Naive thymus-derived CD4-positive, alpha-beta T cell (primary cell): ENCODE results near the gene GSAP. TPM values are rescaled to one million over a fixed set of nuclear protein-coding genes. Genes with fewer than 3 reads are reported as not detected.

Source experiments
- ATAC-seq: fragments of 150-1000 bp; cut with Tn5 transposase; 2 replicates; pipeline ENCODE4 v1.10.0; 2021; ENCODE audit warnings: mild to moderate bottlenecking, moderate library complexity
- CTCF ChIA-PET: fragments of 350-600 bp; sonication (Branson Sonifier 250); formaldehyde crosslinking; loops from one replicate; lab custom pipeline; 2021; ENCODE audit warnings: antibody characterized with exemption; lab: Charles Lee
- POLR2A ChIA-PET: fragments of 350-600 bp; sonication (Branson Sonifier 250); formaldehyde crosslinking; loops from one replicate; lab custom pipeline; 2021; ENCODE audit warnings: antibody characterized with exemption, inconsistent platforms; lab: Charles Lee
- DNase-seq, 9 donors: peaks; one replicate each; pipeline versions ENCODE4 v3.0.0 to v3.0.0-alpha.2; 2020 to 2022; ENCODE audit warnings: mixed read lengths in 1 of 9
- H3K27ac ChIP-seq: one replicate; pipeline ENCODE4 v1.7.0; 2013; ENCODE audit warnings: mild to moderate bottlenecking, low read depth, low read length, moderate library complexity
- H3K27me3 ChIP-seq, 2 donors: one replicate each; pipeline ENCODE4 v1.7.0; 2013; ENCODE audit warnings: low read length in 2 of 2, mild to moderate bottlenecking in 2 of 2, moderate library complexity in 2 of 2; ENCODE audit not compliant: control insufficient read depth in 2 of 2, insufficient read depth in 2 of 2
- H3K36me3 ChIP-seq, 3 experiments: 1 replicate in 2 of 3; 2 replicates in 1 of 3; pipeline ENCODE4 v1.7.0; 2013; ENCODE audit warnings: low read length in 3 of 3, mild to moderate bottlenecking in 3 of 3, moderate library complexity in 1 of 3; ENCODE audit not compliant: insufficient read depth in 3 of 3, control insufficient read depth in 2 of 3
- H3K4me1 ChIP-seq, 2 donors: one replicate each; pipeline ENCODE4 v1.7.0; 2013; ENCODE audit warnings: low read length in 2 of 2, mild to moderate bottlenecking in 2 of 2, moderate library complexity in 1 of 2; ENCODE audit not compliant: control insufficient read depth in 2 of 2, insufficient read depth in 2 of 2
- H3K4me3 ChIP-seq: 2 replicates; pipeline ENCODE4 v1.7.0; 2013; ENCODE audit warnings: mild to moderate bottlenecking, low read length
- H3K9me3 ChIP-seq, 3 experiments: 1 replicate in 2 of 3; 2 replicates in 1 of 3; pipeline ENCODE4 v1.7.0; 2013; ENCODE audit warnings: low read length in 3 of 3; ENCODE audit not compliant: control insufficient read depth in 2 of 3
- H3K27ac Mint-ChIP-seq, 9 donors: one replicate each; pipeline ENCODE4 v1.8.0; 2020 to 2022; ENCODE audit warnings: mixed read lengths in 9 of 9, mild to moderate bottlenecking in 8 of 9, moderate library complexity in 5 of 9, inconsistent platforms in 2 of 9
- H3K27me3 Mint-ChIP-seq, 5 donors: one replicate each; pipeline ENCODE4 v1.8.0; 2021 to 2022; ENCODE audit warnings: mixed read lengths in 5 of 5, mild to moderate bottlenecking in 1 of 5
- H3K36me3 Mint-ChIP-seq, 5 donors: one replicate each; pipeline ENCODE4 v1.8.0; 2020 to 2022; ENCODE audit warnings: mixed read lengths in 5 of 5, mild to moderate bottlenecking in 3 of 5, inconsistent platforms in 1 of 5
- H3K4me1 Mint-ChIP-seq, 7 donors: one replicate each; pipeline ENCODE4 v1.8.0; 2020 to 2022; ENCODE audit warnings: mixed read lengths in 7 of 7, mild to moderate bottlenecking in 3 of 7, inconsistent platforms in 1 of 7
- H3K4me3 Mint-ChIP-seq, 10 donors: one replicate each; pipeline ENCODE4 v1.8.0; 2020 to 2022; ENCODE audit warnings: mild to moderate bottlenecking in 10 of 10, mixed read lengths in 10 of 10, moderate library complexity in 6 of 10, inconsistent platforms in 2 of 10
- H3K9me3 Mint-ChIP-seq, 11 donors: one replicate each; pipeline ENCODE4 v1.8.0; 2020 to 2022; ENCODE audit warnings: mixed read lengths in 11 of 11, mild to moderate bottlenecking in 4 of 11, inconsistent platforms in 1 of 11, moderate library complexity in 1 of 11
- intact Hi-C, 2 donors: fragments of 100-400 bp; cut with micrococcal nuclease; formaldehyde crosslinking; loops; one replicate each; pipeline ENCODE4 v1.15.1; 2023
- polyA plus RNA-seq, 2 donors: library from polyadenylated mRNA; unstranded; fragments of 300-500 nt; fragmentation: Illumina TruSeq; gene quantifications; one replicate each; pipeline ENCODE4 v1.2.3, GENCODE V29; 2021
- total RNA-seq, 6 experiments: library from RNA in 5 of 6; stranded (reverse) in 5 of 6; gene quantifications; 1 replicate in 5 of 6; 2 replicates in 1 of 6; pipeline ENCODE4 v1.2.3 and lab custom pipeline; 2021 to 2026

GSAP gene
- total and polyA plus RNA-seq, 7 experiments from 2014 or later: 6.6 to 59.8 (median 29.1) TPM

- H3K9me3 ChIP-seq: no peaks in the 10 kb centered on the region
- CTCF ChIA-PET: no interaction called here
- no peaks in the 10 kb centered on the region for H3K27me3 Mint-ChIP-seq
- ATAC-seq: no peak
- intact Hi-C loops: no loop called here
- H3K4me1 Mint-ChIP-seq: peaks cover 14 to 29% (median 20%) of the 10 kb centered on the region in 7 donors
- peaks cover 8 to 71% (median 55%) of the 10 kb centered on the region in 5 donors for H3K36me3 Mint-ChIP-seq
- no peak overlapping the region for H3K27ac ChIP-seq
- no peaks in the 10 kb centered on the region for H3K27me3 ChIP-seq
- peaks cover 0 to 14% (median 0%) of the 10 kb centered on the region in 3 experiments for H3K36me3 ChIP-seq
- H3K4me3 ChIP-seq: no peak overlapping the region
- H3K4me1 ChIP-seq: peaks cover 0 to 4% of the 10 kb centered on the region in 2 donors
- POLR2A ChIA-PET: no interaction called here
- H3K9me3 Mint-ChIP-seq: peaks cover 0 to 2% (median 0%) of the 10 kb centered on the region in 11 donors
- DNase-seq: no peak
- H3K4me3 Mint-ChIP-seq: no peak overlapping the region
- H3K27ac Mint-ChIP-seq: no peak overlapping the region
Observed at GRCh38 chr7:77396894-77397547, 19.1 kb downstream of the GSAP start.

- Mint-ChIP-seq H3K27ac (no peak overlapping the region), H3K36me3 (peaks cover 11 to 76% (median 55%) of the 10 kb centered on the region in 5 donors), H3K27me3 (no peaks in the 10 kb centered on the region), H3K4me1 (peaks cover 11 to 25% (median 17%) of the 10 kb centered on the region in 7 donors), H3K4me3 (no peak overlapping the region), H3K9me3 (peaks cover 0 to 2% (median 0%) of the 10 kb centered on the region in 11 donors)
- Histone ChIP-seq H3K36me3 (peaks cover 0 to 14% (median 0%) of the 10 kb centered on the region in 3 experiments), H3K4me1 (peaks cover 0 to 4% of the 10 kb centered on the region in 2 donors), H3K27ac (no peak overlapping the region), H3K9me3 (no peaks in the 10 kb centered on the region), H3K27me3 (no peaks in the 10 kb centered on the region), H3K4me3 (no peak overlapping the region)
- intact Hi-C loops: no loop called here
- ATAC-seq (no peak), DNase-seq (no peak)
- CTCF ChIA-PET: no interaction called here
- POLR2A ChIA-PET: no interaction called here
Observed at GRCh38 chr7:77395626-77396025, 20.5 kb downstream of the GSAP start.

GRCh38 chr7:77393954-77394353 lies 22.2 kb downstream of the GSAP start:
- Mint-ChIP-seq H3K27ac (peak overlapping the region in 2 of 9 donors; percentile 19 to 61), H3K27me3 (no peaks in the 10 kb centered on the region), H3K4me1 (peaks cover 9 to 21% (median 17%) of the 10 kb centered on the region in 7 donors), H3K36me3 (peaks cover 11 to 63% (median 51%) of the 10 kb centered on the region in 5 donors), H3K4me3 (no peak overlapping the region), H3K9me3 (peaks cover 0 to 4% (median 0%) of the 10 kb centered on the region in 11 donors)
- H3K4me3 ChIP-seq: no peak overlapping the region
- ATAC-seq: no peak
- intact Hi-C loops: no loop called here
- peaks cover 0 to 4% of the 10 kb centered on the region in 2 donors for H3K4me1 ChIP-seq
- DNase-seq: no peak
- H3K27me3 ChIP-seq: no peaks in the 10 kb centered on the region
- H3K27ac ChIP-seq: no peak overlapping the region
- CTCF ChIA-PET: no interaction called here
- H3K9me3 ChIP-seq: no peaks in the 10 kb centered on the region
- peaks cover 0 to 14% (median 0%) of the 10 kb centered on the region in 3 experiments for H3K36me3 ChIP-seq
- POLR2A ChIA-PET: interaction anchor here (0.6 kb wide), 1 partner anchor 1770 kb away, joined by 3 read pairs; no protein-coding TSS in a partner anchor

- no peak for ATAC-seq
- intact Hi-C loops: no loop called here
- Histone ChIP-seq H3K27ac (no peak overlapping the region), H3K9me3 (no peaks in the 10 kb centered on the region), H3K27me3 (no peaks in the 10 kb centered on the region), H3K4me1 (peaks cover 0 to 4% of the 10 kb centered on the region in 2 donors), H3K4me3 (no peak overlapping the region), H3K36me3 (peaks cover 0 to 14% (median 0%) of the 10 kb centered on the region in 3 experiments)
- peak overlapping the region in 5 of 9 donors; percentile 1 to 57 (median 39) for H3K27ac Mint-ChIP-seq
- peak overlapping the region in 1 of 10 donors; percentile 18 for H3K4me3 Mint-ChIP-seq
- DNase-seq: peak in 1 of 9 donors; percentile 33
- H3K27me3 Mint-ChIP-seq: no peaks in the 10 kb centered on the region
- peaks cover 9 to 21% (median 17%) of the 10 kb centered on the region in 7 donors for H3K4me1 Mint-ChIP-seq
- ChIA-PET POLR2A (no interaction called here), CTCF (no interaction called here)
- peaks cover 11 to 67% (median 52%) of the 10 kb centered on the region in 5 donors for H3K36me3 Mint-ChIP-seq
- H3K9me3 Mint-ChIP-seq: peaks cover 0 to 4% (median 0%) of the 10 kb centered on the region in 11 donors
Observed at GRCh38 chr7:77393261-77393660, 22.9 kb downstream of the GSAP start.

GRCh38 chr7:77391230-77391629 lies 24.9 kb downstream of the GSAP start:
- peaks cover 0 to 4% of the 10 kb centered on the region in 2 donors for H3K4me1 ChIP-seq
- POLR2A ChIA-PET: no interaction called here
- CTCF ChIA-PET: no interaction called here
- H3K27me3 ChIP-seq: no peaks in the 10 kb centered on the region
- Mint-ChIP-seq H3K27me3 (peaks cover 0 to 2% (median 0%) of the 10 kb centered on the region in 5 donors), H3K9me3 (peaks cover 0 to 4% (median 0%) of the 10 kb centered on the region in 11 donors), H3K36me3 (peaks cover 20 to 72% (median 55%) of the 10 kb centered on the region in 5 donors), H3K4me1 (peaks cover 10 to 28% (median 20%) of the 10 kb centered on the region in 7 donors), H3K4me3 (no peak overlapping the region), H3K27ac (peak overlapping the region in 1 of 9 donors; percentile 24)
- DNase-seq: no peak
- no peaks in the 10 kb centered on the region for H3K9me3 ChIP-seq
- no peak overlapping the region for H3K4me3 ChIP-seq
- peaks cover 0 to 24% (median 0%) of the 10 kb centered on the region in 3 experiments for H3K36me3 ChIP-seq
- H3K27ac ChIP-seq: no peak overlapping the region
- no peak for ATAC-seq
- intact Hi-C loops: no loop called here

- Histone ChIP-seq H3K36me3 (peaks cover 0 to 32% (median 0%) of the 10 kb centered on the region in 3 experiments), H3K27ac (no peak overlapping the region), H3K4me1 (peaks cover 0 to 2% of the 10 kb centered on the region in 2 donors), H3K27me3 (no peaks in the 10 kb centered on the region), H3K4me3 (no peak overlapping the region), H3K9me3 (no peaks in the 10 kb centered on the region)
- ATAC-seq (no peak), DNase-seq (no peak)
- peaks cover 0 to 2% (median 0%) of the 10 kb centered on the region in 5 donors for H3K27me3 Mint-ChIP-seq
- intact Hi-C loops: no loop called here
- peaks cover 0 to 2% (median 0%) of the 10 kb centered on the region in 11 donors for H3K9me3 Mint-ChIP-seq
- ChIA-PET POLR2A (interaction anchor here (0.6 kb wide), 1 partner anchor 32 kb away, joined by 3 read pairs; no protein-coding TSS in a partner anchor), CTCF (no interaction called here)
- no peak overlapping the region for H3K4me3 Mint-ChIP-seq
- H3K36me3 Mint-ChIP-seq: peaks cover 15 to 68% (median 60%) of the 10 kb centered on the region in 5 donors
- no peak overlapping the region for H3K27ac Mint-ChIP-seq
- H3K4me1 Mint-ChIP-seq: peaks cover 5 to 19% (median 11%) of the 10 kb centered on the region in 7 donors
Observed at GRCh38 chr7:77388055-77388641, 28.0 kb downstream of the GSAP start.
